Pancreas (tissue), 10 donors: Measurements from ENCODE around the gene CD200. TPM values are rescaled to one million over a fixed set of nuclear protein-coding genes. Genes with fewer than 3 reads are reported as not detected.

Experiments used
- ATAC-seq, 4 donors: fragments of 200-7000 bp; cut with Tn5 transposase; one replicate each; pipeline versions ENCODE4 v1.8.0 to v1.9.1; 2020; ENCODE audit warnings: mild to moderate bottlenecking in 4 of 4, moderate library complexity in 4 of 4
- DNase-seq, 6 donors: peaks; one replicate each; pipeline ENCODE4 v3.0.0-alpha.2; 2020
- FAIRE-seq: peaks from 2 replicates; lab custom pipeline; 2012; peaks lifted over from hg19 to GRCh38; lab: Jason Lieb, UNC
- H3K27ac ChIP-seq, 4 donors: fragments of 200-600 bp; sonication (generic); 1 replicate in 3 of 4; 2 replicates in 1 of 4; pipeline versions ENCODE4 v1.5.0 to v1.8.0; 2020
- H3K27me3 ChIP-seq, 4 donors: fragments of 200-600 bp; one replicate each; pipeline ENCODE4 v1.8.0; 2021
- H3K36me3 ChIP-seq, 3 donors: fragments of 200-600 bp; sonication (generic) in 1 of 3; one replicate each; pipeline versions ENCODE4 v1.5.0 to v1.8.0; 2020 to 2021
- H3K4me1 ChIP-seq, 3 donors: fragments of 200-600 bp; one replicate each; pipeline ENCODE4 v1.8.0; 2021
- H3K4me3 ChIP-seq, 4 donors: fragments of 200-600 bp; sonication (generic) in 2 of 4; one replicate each; pipeline versions ENCODE4 v1.5.0 to v1.8.0; 2020 to 2021
- H3K9me3 ChIP-seq, 4 donors: fragments of 200-600 bp; one replicate each; pipeline ENCODE4 v1.8.0; 2021
- CTCF ChIP-seq, 4 donors: fragments of 200-600 bp; sonication (generic) in 3 of 4; IDR thresholded peaks; one replicate each; pipeline versions ENCODE4 v1.5.0 to v1.8.0; 2021; ENCODE audit warnings: antibody characterized with exemption in 4 of 4
- WGBS, 2 donors: extraction: QIAGEN DNeasy Blood & Tissue Kit; methylation state at CpG; one replicate each; pipeline ENCODE4 v1.1.7; 2013; 5-methylcytosine and 5-hydroxymethylcytosine counted together
- intact Hi-C, 3 donors: fragments of 100-400 bp; cut with DNase I; formaldehyde crosslinking; loops; one replicate each; pipeline versions ENCODE4 v1.11.1 to v1.14.2; 2022
- polyA plus RNA-seq, 2 donors: library from polyadenylated mRNA; stranded (reverse); fragments of 200-250 nt; gene quantifications; one replicate each; pipeline ENCODE4 v1.2.3, GENCODE V29; 2013
- total RNA-seq, 6 donors: library from RNA; stranded (reverse); fragmentation: NEBNext Ultra II Directional in 4 of 6; extraction: Animal tissue kit (Norgen Biotek cat#: 25700) in 4 of 6; gene quantifications; one replicate each; pipeline versions ENCODE4 v1.2.1 to v1.2.4, GENCODE V29; 2021 to 2023
- donor health status: healthy with polysubstance abuse.
- donor health status: DM: no; HTN: no; CAD: no; lungs with moderate emphysema.
- donor health status: DM: no; HTN: no; CAD: no.
- donor health status: control.
- donor health status: control.
- donor health status: Bipolar disorder and iron deficiency.
- donor health status: DM: yes; HTN: yes; CAD: no.
- donor health status: DM: no; HTN: no; CAD: no.
- donor health status: DM: no; HTN: no; CAD: no.
- donor health status: DM: yes; HTN: yes; CAD: no.

The CD200 gene
- total and polyA plus RNA-seq, 8 donors, result 1.1 to 22.2 (median 3.0) TPM

- ATAC-seq (no peak), DNase-seq (no peak), FAIRE-seq (no peak)
- Histone ChIP-seq H3K9me3 (no peaks in the 10 kb centered on the region), H3K4me1 (no peaks in the 10 kb centered on the region), H3K36me3 (no peaks in the 10 kb centered on the region), H3K27me3 (no peaks in the 10 kb centered on the region), H3K27ac (no peak overlapping the region), H3K4me3 (no peak overlapping the region)
- no peak for TF ChIP-seq CTCF (IDR thresholded peaks at IDR 0.05)
- WGBS, 2 donors, result 56 to 58% methylated on average over 3 of the region's 3 CpGs
- intact Hi-C loops, result no loop called here
These were observed 38.6 kb downstream of the CD200 start for GRCh38 chr3:112371569-112371968.

GRCh38 chr3:112372396-112372795 is 39.4 kb downstream of the CD200 start:
- Histone ChIP-seq H3K4me1 (peaks cover 0 to 2% (median 0%) of the 10 kb centered on the region in 3 donors), H3K4me3 (no peak overlapping the region), H3K27ac (no peak overlapping the region), H3K27me3 (no peaks in the 10 kb centered on the region), H3K9me3 (no peaks in the 10 kb centered on the region), H3K36me3 (no peaks in the 10 kb centered on the region)
- no peak for TF ChIP-seq CTCF (IDR thresholded peaks at IDR 0.05)
- DNase-seq, result no peak
- no peak for FAIRE-seq
- ATAC-seq, result no peak
- WGBS, 2 donors, result 100% methylated on average over 1 of the region's 1 CpG
- intact Hi-C loops, result no loop called here

GRCh38 chr3:112373476-112373875 is 40.5 kb downstream of the CD200 start:
- Histone ChIP-seq H3K4me1 (peaks cover 0 to 2% (median 0%) of the 10 kb centered on the region in 3 donors), H3K4me3 (no peak overlapping the region), H3K27ac (no peak overlapping the region), H3K27me3 (no peaks in the 10 kb centered on the region), H3K9me3 (no peaks in the 10 kb centered on the region), H3K36me3 (no peaks in the 10 kb centered on the region)
- ATAC-seq (no peak), DNase-seq (no peak), FAIRE-seq (no peak)
- intact Hi-C loops, result no loop called here
- TF ChIP-seq CTCF (IDR thresholded peaks at IDR 0.05), result no peak
- WGBS, 2 donors, result 73 to 79% methylated on average over 4 of the region's 4 CpGs

GRCh38 chr3:112373924-112374323 is 41.0 kb downstream of the CD200 start:
- ATAC-seq (no peak), FAIRE-seq (no peak), DNase-seq (no peak)
- Histone ChIP-seq H3K36me3 (no peaks in the 10 kb centered on the region), H3K4me1 (peaks cover 0 to 2% (median 0%) of the 10 kb centered on the region in 3 donors), H3K9me3 (no peaks in the 10 kb centered on the region), H3K27ac (no peak overlapping the region), H3K27me3 (no peaks in the 10 kb centered on the region), H3K4me3 (no peak overlapping the region)
- intact Hi-C loops, result no loop called here
- 69 to 78% methylated on average over 2 of the region's 2 CpGs for WGBS, 2 donors
- no peak for TF ChIP-seq CTCF (IDR thresholded peaks at IDR 0.05)

GRCh38 chr3:112374333-112374734 is 41.4 kb downstream of the CD200 start:
- Histone ChIP-seq H3K4me1 (peaks cover 0 to 2% (median 0%) of the 10 kb centered on the region in 3 donors), H3K9me3 (no peaks in the 10 kb centered on the region), H3K36me3 (no peaks in the 10 kb centered on the region), H3K27ac (no peak overlapping the region), H3K27me3 (no peaks in the 10 kb centered on the region), H3K4me3 (no peak overlapping the region)
- DNase-seq (no peak), FAIRE-seq (no peak), ATAC-seq (peak in 1 of 4 donors; percentile 23)
- intact Hi-C loops, result no loop called here
- WGBS, 2 donors, result 68 to 83% methylated on average over 5 of the region's 5 CpGs
- no peak for TF ChIP-seq CTCF (IDR thresholded peaks at IDR 0.05)
